Stimulated activated CD8-positive, alpha-beta memory T cell treated with anti-CD3 and anti-CD28 coated beads, Interleukin-12 subunit alpha, Interleukin-12 subunit beta, amount 100 ng/mL, for 1 hour (primary cell): ENCODE data around the gene NOTUM.

ENCODE experiments used
- DNase-seq: peaks from one replicate; pipeline ENCODE4 v3.0.0-alpha.2; 2020; ENCODE audit warnings: low read depth

NOTUM gene

GRCh38 chr17:81961087-81961511 is at the start of gene NOTUM:
TSS of gene NOTUM (minus strand) at chr17:81961187. CDS start at chr17:81960909, 278 bp downstream.
- DNase-seq = no peak

GRCh38 chr17:82009413-82009812 is 48.4 kb upstream of the NOTUM start:
- no peak for DNase-seq

- no peak for DNase-seq
Observed at GRCh38 chr17:82008941-82009405, 48.0 kb upstream of the NOTUM start.

- DNase-seq = no peak
Observed at GRCh38 chr17:82008258-82008940, 47.4 kb upstream of the NOTUM start.

GRCh38 chr17:82007495-82008257 is 46.7 kb upstream of the NOTUM start:
- no peak for DNase-seq

GRCh38 chr17:82007228-82007494 is 46.2 kb upstream of the NOTUM start:
- no peak for DNase-seq

GRCh38 chr17:82006468-82007227 is 45.7 kb upstream of the NOTUM start:
- DNase-seq = no peak

GRCh38 chr17:82005701-82006348 is 44.8 kb upstream of the NOTUM start:
- DNase-seq = no peak

- DNase-seq = no peak
Observed at GRCh38 chr17:82004517-82005455, 43.8 kb upstream of the NOTUM start.

GRCh38 chr17:82003411-82004381 is 42.7 kb upstream of the NOTUM start:
- no peak for DNase-seq

GRCh38 chr17:82001571-82002056 is 40.6 kb upstream of the NOTUM start:
- DNase-seq = no peak

- DNase-seq = no peak
Observed at GRCh38 chr17:82000803-82001570, 40.0 kb upstream of the NOTUM start.

GRCh38 chr17:81999976-82000802 is 39.2 kb upstream of the NOTUM start:
- DNase-seq = no peak

GRCh38 chr17:81999587-81999975 is 38.6 kb upstream of the NOTUM start:
- no peak for DNase-seq

- DNase-seq = no peak
Observed at GRCh38 chr17:81998691-81999438, 37.9 kb upstream of the NOTUM start.

- DNase-seq = no peak
Observed at GRCh38 chr17:81998212-81998611, 37.2 kb upstream of the NOTUM start.

GRCh38 chr17:81996757-81997441 is 35.9 kb upstream of the NOTUM start:
- no peak for DNase-seq
